Activated CD4-positive, CD25-positive, alpha-beta regulatory T cell treated with anti-CD3 and anti-CD28 coated beads, Interleukin-2, amount 50 U/mL, for 24 hours (primary cell): ENCODE results near the gene CRADD.
A peak's percentile ranks its signal among the peaks of the same experiment; 100 is the strongest.
"Not testable (repeated sequence)": the region's sequence is repeated elsewhere in the genome, so short reads cannot be mapped to it uniquely, and the experiment has no call there.

Experiments used
- ATAC-seq, 2 donors: fragments of 150-1000 bp; cut with Tn5 transposase; one replicate each; pipeline ENCODE4 v1.10.0; 2021; ENCODE audit warnings: mild to moderate bottlenecking in 1 of 2, moderate library complexity in 1 of 2

CRADD gene

DNA sequence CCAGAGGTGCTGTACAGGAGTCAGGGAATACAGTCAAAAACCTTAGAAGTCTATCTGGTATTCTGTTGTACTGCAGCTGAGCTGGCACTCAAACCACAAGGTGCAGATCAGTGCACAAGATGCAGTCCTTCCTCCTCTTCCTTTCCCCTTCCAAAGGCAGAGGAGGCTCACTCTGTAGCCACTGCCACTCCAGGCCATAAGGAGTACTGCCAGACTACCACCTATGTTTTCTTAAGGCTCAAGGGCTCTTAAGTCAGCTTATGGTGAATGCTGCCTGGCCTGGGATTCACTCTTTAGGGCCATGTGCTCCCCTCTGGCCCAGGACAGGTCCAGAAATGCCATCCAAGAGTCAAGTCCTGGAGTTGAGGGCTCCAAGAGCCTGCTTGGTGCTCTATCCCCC lies 200.3 kb downstream of the CRADD start:
- no peak for ATAC-seq

DNA sequence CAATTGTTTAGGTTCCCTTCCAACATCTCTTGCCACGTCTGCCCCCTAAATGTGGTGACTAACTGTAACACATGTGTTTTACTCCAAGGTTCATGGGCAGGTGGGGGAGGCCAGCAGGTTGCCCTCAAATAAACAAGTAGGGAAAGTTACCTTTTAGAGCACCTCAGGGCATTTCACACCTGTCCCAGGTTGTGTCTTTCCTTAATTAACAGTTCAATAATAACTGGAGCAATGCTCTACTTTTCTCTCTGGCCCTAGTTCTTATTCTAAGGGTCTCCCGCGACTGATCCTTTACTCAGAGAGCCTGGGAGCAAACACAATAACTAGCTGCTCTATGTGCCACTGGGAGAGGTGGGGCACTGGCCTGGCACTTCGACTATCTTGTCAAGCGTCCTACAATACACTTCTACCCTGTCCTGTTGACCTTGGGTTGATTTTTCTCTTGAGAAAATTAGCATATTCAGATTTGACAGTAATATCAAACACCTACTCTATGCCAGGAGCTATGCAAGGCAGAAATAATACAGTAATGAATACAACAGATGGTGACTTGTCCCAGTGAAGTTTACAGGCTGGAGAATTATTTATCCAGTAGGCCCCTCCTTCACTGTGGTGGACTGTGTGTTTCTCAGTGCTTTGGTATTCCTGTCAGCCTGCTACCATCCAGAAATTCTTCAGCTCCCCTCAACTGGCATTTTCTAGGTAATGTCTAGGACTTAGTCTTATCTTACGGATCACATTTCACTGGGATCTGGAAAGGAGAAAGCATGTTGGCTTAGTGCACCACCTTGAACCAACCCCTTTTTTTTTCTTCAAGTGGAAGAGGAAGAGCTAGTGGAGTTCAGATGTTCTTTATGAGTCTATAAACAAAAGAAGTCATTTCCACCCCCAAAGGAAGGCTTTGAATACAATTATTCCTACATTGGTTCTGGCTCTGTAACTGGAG lies 202.6 kb downstream of the CRADD start:
- no peak for ATAC-seq

DNA sequence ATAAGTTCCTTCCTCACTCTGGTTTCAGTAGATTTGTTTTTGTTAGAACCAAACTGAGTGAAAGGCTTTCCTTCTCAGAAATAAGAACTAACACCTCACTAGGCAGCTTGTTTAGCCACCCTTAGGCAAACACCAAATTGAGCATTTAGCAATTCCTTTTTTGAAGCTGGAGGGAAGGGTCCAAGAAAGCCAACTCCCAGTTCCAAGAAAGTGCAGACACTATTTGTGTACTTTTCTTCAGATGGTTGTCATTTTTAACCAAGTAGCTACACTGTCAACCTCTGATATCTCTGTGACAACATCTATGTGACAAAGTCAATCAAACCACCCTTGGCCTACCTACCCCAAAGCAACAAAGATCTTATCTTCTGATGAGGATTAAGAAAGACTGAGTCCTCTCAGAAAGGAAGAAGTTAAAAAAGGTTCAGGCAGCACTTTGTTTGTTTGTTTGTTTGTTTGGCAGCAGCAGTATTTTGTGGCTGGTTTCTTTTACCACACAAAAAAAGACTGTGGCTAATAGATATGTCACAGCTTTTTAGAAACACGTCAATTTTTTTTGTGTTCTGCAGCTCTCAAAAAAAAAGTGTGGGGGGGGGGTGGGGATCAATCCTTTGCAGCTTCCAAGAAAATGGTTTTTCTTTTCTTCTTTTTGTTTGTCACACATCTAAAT lies 203.8 kb downstream of the CRADD start:
- ATAC-seq: peak in 1 of 2 donors; percentile 53

DNA sequence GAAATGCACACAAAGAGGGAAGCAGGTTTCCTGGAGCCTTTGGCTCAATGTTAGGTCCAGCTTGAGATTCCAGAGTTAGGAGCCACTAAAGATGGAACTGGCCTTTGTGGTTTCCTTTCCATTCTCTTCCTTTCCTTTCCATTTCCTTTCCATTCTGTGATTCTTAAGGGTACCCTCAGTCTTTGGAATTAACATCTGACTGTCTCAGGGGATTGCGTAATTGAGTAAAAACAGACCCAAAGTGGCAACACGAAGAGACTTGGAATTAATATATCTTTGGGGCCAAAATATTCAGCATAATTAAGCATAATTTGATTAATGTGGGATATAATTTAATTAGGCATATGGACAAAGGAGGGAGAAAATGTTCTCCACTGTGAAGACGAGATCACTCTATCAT lies 205.6 kb downstream of the CRADD start:
- no peak for ATAC-seq

DNA sequence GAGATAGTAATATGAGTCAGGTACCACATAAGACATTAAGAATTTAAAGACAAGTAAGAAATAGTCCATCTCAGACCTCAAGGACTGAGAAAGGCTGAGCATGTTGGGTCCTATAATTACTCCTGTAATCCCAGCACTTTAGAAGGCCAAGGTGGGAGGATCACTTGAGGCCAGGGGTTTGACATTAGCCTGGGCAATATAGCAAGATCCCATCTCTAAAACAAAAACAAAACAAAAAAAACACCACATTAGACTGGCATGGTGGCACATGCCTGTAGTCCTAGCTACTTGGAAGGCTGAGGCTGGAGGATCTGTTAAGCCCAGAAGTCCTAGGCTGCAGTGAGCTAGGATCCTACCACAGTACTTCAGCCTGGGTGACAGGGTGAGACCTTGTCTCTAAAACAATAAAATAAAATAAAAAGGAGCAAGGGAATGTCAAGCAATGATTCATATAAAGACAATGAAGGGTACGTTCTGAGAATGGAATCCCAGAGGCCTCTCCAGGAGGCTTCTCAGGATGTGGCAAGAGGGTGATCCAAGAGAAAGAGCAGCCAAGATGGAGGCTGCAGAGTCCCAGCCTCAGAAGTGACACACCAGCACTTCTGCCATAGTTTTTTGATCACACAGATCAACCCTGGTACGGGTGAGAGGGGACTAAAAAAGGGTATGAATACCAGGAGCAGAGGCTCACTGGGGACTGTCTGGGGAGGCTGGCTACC lies 206.4 kb downstream of the CRADD start:
- no peak for ATAC-seq

DNA sequence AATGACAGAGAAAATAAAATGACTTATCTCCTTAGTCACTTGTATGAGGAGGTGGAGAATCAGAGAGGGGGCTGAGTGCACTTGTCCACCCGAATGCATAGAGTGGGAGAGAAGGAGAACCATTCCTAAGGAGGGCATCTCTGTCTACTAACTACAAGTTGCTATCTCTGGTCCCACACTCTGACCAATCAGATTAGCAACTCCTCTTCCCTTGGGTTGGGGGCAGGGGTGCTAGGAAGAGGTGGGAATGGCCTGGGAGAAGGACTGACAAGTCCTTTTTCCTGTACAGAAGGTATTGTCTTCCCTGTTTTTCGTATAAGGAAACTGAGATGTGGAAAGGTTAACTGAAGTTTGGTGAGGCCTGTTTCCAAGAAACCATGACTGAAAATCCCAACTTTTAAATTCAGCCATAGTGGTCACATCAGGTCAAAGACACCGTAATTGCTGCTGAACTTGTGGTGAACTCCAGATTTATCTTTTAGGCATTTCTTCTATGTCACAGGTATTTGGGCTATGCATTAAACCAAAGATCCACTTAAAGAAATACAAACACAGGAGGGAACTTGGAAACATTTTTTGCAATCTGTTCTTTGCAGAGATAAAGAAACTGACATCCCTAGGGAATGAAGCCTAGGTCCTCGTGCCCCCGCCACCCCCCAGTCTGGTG lies 207.8 kb downstream of the CRADD start:
- no peak for ATAC-seq

DNA sequence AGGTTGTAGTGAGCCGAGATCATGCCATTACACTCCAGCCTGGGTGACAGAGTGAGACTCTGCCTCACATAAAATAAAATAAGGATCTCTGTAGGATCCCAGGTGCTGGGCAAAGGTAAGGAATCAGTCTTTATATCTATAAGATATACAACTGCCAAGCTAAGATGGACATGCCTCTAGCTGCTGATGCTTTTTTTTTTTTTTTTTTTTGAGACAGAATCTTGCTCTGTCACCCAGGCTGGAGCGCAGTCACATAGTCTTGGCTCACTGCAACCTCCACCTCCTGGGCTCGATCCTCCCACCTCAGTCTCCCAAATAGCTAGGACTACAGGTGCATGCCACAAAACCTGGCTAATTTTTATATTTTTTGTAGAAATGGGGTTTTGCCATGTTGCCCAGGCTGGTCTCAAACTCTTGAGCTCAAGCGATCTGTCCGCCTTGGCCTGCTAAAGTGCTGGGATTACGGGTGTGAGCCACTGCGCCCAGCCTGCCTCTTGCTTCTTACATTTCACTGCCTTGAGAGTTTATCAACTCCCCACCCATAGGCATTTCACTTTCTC lies 208.9 kb downstream of the CRADD start:
- not testable (repeated sequence) for ATAC-seq

DNA sequence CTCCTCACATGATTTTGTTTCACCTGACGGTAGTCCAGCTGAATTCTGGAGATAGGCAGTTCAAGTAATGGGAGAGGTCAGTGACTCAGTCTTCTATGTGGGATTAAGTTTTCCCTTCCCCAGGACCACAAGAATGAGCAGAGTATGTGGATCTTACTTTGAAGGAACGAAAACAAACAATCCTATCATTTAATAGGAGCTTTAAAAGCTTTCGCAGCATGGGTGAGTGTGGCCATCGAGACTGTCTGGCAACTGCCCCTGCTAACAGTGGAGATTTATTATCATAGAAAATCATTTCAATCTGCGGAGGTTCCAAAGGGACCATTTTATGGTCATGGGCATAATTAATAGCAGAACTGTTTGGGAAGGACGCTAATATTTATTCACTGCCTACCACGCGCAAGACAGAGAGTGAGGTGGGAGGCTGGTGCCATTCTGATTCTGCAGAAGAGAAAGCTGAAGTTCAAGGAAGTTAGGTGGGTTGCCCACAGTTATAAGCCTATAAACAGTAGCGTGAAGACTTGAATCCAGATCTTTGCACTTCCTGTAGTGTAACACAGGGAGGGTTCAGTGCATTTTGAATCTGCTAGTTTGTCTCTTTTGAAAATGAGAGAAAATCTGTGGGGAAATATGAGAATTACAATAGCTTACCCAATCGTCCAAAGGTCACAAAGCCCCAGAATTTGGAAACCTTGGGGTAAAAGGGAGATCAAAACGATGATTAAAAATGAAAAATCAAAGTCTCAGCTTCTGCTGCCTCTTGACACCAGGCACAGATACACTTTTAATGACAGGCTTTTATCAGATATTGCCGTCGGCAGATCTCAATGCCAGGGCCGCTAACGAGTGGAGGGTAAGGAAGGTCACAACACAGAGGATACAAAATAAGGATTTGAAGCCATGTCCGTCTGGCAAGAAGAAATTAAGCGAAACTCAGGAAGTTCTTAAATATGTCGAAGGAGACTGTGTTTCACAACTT lies 209.6 kb downstream of the CRADD start:
- ATAC-seq: no peak

DNA sequence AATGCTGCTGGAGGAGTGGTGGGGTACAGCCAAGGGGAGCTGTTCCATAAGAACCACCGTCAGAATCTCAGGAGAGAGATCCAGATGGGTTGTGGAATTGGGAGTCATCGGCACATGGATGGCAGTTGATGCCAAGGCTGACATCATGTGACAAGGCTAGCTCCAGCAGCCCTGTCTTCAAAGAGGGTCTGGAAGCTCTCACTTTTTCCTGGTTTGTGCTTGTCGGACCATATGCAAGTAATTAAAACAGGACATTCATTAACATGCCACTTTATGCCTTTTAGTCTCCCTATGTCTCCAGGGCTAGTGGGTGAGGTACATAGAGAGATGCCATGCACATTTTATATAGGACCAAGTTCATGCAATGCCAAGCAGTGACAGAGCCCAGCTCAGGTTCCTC lies 211.8 kb downstream of the CRADD start:
- no peak for ATAC-seq

DNA sequence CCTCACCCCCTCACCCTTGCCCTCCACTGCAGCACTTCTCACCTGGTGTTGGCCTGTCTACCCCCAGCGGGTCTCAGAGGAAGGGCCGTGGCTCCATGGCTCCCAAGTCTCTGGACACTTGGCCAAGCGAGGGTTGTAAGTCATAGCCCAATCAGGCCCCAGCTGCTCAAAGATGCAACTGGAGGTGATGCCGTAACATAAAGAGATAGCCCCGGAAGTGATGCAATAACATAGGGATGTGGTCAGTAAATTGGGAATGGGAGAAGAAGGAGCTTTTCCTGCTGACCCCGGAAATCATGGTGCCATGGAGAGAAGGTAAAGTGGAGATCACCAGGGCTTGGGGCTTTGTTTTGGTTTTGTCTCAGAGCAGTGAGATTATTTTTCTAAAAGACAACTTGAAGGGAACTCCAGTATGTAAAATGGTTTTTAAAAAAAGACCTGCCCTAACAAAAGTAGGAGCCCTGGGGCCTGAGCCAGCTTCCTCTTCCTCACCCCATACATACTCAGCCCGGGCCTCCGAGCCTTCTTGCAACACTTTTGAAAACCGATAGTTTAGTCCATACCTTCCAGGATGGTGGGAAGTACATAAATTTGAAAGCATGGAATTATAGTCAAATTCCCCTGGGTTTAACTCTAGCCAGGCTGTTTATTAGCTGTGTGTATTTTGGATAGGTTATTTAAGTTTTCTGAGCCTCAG lies 212.5 kb downstream of the CRADD start:
- ATAC-seq: no peak

DNA sequence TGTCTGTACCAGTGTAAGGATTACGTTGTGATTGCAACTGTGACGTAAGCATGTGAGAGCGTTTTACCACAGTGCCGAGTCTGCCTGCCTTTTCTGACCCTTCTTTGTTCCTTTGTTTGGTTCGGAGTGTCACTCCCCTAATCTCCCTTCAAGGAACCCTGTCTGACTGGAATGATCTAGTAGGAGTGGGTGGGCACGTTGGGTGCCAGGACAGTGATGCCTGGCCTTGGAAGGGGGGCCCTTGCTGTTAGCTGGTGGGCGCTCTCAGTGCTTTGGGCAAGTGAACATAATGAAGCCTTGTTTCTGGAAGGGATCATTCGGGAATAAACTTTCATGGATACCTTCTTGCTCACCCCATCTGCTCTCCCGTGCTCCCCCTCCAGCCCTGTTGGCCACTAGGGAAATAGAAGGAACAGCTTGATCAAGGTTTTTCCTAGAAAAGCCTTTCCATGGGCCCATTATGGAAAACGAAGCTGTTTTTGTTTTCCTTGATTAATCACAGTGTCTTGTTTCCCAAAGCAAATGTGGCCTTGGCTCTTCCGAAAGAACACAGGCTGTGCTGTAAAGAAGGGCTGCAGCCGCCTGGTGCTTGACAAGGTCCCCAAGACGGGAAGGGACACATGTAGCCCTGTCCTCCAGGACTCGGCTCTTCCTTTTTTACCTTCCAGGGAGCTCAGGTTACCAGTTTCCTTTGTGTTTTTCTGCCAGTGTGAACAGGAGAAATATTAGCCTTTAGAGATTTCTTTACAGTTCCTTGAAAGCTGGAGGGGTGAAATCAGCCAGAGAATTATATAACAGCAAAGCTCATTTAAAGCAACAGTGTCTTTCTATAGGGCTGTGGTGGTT lies 215.5 kb downstream of the CRADD start:
- ATAC-seq: no peak

DNA sequence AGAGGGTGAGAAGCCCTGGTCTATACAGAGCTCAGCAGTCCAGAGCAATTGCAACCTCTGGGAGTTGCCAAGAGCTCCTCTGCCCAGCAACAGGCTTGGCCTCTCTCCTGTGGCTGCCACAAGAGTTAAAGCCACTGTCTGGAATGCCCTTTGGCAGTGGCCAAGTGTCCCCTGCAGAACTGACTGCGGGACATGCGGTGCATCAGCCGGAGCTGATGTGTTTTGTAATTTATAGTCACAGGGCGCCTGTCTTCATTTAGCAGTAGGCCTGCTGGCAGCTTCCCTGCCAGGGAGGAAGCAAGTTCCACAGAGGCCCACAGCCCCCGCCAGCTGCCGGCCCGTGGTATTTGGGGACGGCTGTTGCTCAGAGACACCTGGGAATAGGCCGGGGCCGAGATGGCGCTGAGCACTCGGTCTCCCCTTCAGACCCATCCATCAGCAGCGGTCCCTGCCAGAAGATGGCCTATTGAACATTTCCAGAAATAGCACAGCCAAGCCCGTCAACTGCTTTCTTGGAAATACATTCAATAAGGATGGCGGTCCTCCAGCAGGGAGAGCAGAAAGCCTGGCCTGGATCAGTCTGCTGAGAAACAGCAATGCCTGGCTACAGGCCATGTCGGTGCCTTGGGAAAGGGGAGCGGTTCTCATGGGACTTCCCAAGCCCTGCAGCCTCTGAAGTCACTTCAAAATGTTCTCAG lies 217.4 kb downstream of the CRADD start:
- ATAC-seq: no peak

DNA sequence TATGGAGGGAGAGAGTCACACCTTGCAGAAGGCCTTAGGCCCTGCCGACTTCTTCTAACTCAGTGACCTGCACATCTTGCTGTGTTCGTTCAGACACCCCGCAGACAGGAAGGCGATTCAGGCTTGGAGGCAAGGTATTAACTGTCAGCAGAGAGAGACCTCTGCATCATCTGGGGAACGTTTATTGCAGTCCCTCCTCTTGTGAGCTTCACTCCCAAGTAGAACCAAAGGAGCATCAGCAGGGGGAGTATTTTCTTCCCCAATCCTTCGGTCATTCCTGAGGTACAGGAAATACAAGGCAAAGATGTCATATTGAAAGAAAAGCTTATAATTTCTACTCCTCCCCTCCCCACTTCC lies 217.9 kb downstream of the CRADD start:
- no peak for ATAC-seq

DNA sequence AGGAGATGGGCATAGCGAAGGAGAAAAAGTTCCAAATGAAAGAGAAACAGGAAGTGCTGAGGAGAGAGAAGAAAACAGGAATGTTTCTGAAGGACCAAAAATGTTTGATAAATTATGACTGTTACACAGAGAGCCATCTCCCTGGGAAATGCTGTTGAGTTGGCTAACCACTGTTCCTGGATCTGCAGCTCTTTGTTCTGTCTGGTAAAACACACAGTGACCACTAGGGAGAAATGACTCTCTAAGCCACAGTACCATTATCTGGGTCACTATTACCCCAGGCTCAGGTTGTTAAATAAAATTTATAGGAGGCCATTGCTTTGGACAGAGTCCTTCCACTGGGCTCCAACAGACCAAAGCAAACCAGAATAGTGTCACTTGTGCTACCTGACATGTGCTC lies 219.3 kb downstream of the CRADD start:
- no peak for ATAC-seq

DNA sequence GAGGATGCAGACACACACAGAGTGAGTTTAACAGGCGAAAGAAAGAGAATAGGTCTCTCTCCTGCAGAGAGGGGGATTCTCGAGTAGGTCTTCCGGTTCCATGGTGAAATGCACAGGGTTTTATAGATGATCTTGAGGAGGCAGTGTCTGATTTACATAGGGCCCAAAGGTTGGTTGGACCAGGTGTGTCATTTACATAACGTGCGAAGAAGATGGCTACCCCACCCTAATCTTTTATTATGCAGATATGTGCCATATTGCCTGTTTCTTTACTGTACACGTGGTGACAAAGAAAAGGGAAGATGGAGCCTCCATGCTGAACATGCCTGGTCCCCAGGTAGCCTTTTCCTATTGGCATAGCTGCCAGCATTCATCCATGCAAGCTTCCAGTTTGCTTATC lies 219.8 kb downstream of the CRADD start:
- no peak for ATAC-seq

DNA sequence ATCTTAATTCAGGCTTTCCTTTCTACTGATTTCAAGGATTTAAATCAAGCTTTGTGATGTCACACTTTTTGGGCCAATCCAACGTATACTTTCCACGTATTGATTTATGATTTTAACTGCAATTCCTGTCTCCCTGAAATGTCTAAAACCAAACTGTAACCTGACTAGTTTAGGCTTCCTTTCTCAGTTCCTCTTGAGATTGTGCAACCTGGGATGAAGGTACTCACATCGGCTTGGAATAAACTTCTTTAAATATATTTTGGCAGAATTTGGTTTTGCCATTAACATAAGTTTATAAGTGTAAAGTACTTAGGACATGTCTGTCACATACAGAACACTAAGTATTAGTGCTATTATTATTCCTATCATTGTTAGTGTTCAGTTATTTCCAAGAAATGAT lies 224.6 kb downstream of the CRADD start:
- ATAC-seq: no peak

DNA sequence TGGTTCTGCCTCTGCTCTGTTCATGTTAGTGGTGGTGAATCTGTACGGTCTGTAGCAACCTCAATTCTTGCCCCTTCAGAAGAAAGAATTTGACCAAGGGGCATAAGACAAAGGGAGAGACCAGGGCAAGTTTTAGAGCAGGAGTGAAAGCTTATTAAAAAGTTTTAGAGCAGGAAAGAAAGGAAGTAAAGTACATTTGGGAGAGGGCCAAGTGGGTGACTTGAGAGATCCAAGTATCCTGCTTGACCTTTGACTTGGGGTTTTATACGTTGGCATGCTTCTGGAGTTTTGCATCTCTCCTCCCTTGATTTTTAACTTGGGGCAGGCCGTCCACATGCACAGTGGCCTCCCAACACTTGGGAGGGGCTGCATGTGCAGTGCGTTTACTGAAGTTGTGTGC lies 225.0 kb downstream of the CRADD start:
- no peak for ATAC-seq

DNA sequence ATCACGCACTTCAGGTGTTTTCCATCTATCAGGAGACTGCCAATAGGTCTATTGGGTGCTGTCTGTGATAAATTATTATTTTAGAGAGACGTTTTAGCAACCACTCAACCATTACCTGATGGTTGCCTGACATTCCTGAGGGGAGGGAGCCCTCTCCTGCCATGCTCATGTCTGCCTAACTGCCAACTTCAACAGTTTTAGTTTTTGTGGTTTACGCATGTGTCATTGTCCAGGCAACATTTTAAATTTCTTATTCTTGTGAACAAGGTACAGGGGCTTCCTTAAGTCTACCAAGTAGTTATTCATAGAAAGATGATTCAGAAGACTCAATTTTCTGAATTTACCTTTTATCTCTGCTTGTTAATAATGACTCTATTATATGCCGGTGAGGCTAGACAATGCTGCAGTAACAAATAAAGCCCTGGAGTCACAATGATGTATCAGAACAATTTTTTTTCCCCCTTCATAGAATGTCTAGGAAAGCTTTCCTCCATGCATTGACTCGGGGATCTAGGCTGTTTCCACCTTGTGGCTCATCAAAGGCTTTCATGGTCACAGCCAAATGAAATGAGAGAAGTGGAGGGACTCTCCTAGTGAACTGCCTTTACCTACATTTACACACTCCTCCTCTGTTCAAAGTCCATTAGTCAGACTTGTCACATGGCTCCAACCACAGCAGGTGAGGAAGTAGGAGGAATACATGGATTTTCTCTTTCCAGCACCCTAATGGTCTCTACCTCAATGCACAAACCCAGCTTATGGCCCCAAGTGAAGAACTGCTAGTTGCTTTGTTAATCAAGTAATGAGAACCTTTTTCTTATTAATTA lies 225.8 kb downstream of the CRADD start:
- no peak for ATAC-seq
